Activated CD4-positive, alpha-beta T cell treated with anti-CD3 and anti-CD28 coated beads for 24 hours (primary cell): ENCODE measurements around the gene IP6K3.

Experiments used
- DNase-seq, 2 donors: peaks; one replicate each; pipeline ENCODE4 v3.0.0-alpha.2; 2020; ENCODE audit warnings: low read depth in 2 of 2

Gene IP6K3

DNA sequence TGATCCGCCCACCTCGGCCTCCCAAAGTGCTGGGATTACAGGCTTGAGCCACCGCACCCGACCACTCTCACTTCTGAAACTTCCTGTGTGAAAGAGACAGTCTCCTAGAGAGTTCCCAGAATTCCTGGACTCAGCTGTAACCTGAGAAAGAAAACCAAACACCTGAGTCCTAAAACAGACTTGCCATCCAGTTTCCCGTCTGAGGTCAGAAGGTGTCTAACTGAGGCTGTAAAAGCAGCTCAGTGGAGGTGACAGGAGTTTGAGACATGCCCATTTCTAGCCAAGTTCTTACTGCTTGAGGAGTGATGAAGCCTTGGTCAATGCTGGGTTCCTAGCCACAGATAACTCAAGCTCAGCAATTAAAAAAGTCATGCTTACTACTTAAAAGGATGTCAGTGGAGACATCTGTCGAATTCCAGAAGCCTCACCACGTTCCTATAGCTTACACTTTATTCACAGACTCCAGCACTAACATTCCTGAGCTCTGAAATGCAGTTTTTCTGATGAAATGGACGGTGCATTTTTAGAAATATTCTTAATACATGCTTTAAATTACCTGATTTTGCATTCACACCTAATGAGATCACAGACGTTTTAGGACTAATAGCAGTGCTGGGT is 41.3 kb downstream of the IP6K3 start:
- DNase-seq: no peak

DNA sequence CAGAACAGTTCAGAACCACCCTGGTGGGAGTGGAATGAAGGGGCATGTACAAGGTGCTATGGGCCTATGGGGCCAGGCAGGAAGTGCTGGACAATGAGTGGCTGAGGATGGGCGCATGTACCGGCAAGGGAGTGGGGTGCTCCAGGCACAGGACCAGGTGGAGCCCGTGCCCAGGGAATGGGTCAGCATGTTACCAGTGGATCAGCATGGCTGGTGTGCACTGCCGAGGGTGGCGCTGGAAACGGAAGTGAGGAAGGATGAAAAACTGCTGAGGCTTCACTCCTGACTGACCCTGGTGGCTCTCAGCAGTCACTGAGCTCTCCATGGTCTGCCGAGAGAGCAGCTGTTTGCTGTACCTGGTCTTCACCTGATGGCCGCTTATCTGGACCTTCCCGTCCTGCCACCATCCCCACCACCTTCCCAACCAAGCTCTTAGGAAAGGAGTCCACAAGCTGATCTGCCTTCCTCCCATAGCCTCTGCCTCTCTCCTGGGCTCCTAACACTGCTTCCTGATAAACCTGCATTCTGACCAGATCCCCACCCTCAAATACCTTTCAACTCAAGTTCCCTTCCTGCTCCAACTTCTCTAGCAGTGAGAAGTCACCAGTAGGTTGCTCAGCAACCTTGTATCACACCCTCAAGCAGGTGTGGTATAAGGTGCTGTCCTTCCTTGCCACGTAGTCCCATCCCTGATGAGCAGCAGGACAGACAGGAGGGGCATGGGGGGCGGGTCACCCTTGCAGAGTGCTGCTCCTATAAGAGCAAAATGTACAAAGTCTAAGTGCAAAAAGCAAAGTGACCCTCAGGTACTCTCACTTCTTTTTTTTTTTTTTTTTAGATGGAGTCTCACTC is 42.3 kb downstream of the IP6K3 start:
- DNase-seq: no peak

GRCh38 chr6:33702345-33702977 is 44.2 kb downstream of the IP6K3 start:
- DNase-seq: no peak

DNA sequence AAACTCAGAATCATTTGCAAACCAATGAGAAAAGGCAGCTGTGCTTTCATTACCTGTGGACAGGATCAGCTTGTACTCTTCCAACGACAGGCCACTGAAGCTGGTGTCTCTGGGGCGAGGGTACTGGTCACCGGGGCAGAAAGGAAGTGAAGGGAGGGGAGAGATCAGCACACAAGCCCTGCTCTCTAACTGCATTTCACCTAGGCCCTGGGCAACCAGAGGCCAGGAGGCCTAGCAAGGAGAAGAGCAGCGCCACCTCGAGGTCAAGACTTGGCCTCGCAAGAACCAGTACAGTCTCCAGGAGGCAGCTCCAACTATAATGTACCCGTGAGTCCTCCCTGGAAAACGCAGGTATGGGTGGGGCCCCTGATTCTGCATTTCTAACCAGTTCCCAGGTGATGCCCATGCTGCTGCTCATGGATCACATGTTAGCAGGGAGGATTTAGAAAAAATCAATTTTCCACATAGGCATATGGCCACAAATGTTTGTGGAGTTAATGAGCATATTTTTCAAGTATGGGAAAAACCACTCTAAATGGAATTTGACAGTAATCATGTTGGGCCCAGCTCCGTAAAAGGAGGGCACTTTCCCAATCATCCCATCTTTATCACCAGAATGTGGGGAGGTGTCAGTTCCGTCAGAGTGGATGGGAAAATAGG is 46.2 kb downstream of the IP6K3 start:
- DNase-seq: peak; percentile 56 to 59

DNA sequence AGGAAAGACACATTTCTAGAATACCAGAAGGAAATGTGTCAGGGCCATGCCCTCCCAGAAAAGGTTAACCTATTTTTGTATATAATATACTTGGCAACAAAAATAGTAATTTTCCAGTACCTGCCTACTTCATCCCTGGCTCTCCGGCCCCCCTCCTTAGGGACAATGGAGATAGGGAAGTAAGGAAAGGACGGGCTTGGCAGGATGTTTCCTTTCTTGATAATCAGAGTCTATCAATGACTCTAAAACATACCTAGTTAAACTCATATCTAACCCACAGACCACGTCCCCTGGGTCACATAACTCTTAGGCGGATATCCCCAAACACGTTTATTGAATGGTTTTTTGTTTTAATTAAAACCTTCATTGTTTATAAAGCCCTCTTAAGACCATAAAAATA is 47.0 kb downstream of the IP6K3 start:
- DNase-seq: no peak

- no peak for DNase-seq
These were observed 47.6 kb downstream of the IP6K3 start for GRCh38 chr6:33699131-33699530.

DNA sequence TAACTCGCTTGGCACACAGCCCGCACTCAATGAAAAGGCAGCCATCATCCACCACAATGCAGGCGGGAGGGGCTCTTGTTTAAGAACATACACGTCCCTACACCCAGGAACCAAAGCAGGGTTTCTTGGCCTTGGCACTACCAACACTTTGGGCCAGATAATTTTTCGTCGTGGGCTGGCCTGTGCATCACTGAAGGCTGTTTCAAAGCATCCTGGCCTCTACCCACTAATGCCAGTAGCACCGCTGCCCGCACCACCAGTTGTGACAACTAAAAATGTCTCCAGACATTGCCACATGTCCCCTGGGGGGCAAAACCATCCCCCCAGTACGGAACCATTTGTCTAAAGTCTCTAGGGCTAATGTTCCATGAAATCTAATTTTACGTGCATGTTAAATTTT is 48.2 kb downstream of the IP6K3 start:
- DNase-seq: no peak

DNA sequence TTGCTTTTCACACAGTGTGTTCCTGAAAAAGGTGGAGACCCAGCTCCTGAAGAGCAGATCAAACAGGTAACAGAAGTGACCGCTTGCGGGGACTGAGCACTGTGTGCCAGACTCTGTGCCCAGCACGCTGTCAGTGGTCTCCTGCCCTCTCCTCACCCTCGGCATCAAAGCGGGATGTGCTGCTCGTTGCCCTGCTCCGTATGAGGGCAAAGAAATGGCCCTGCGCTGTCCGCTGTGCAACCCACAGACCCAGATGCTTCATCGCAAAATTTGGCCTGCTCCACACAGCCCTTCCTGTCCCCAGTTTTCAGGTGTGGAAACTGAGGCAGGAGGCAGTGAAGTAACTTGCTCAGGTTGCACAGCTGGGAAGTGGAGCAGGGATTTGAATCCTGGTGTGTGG is 48.9 kb downstream of the IP6K3 start:
- DNase-seq: no peak

DNA sequence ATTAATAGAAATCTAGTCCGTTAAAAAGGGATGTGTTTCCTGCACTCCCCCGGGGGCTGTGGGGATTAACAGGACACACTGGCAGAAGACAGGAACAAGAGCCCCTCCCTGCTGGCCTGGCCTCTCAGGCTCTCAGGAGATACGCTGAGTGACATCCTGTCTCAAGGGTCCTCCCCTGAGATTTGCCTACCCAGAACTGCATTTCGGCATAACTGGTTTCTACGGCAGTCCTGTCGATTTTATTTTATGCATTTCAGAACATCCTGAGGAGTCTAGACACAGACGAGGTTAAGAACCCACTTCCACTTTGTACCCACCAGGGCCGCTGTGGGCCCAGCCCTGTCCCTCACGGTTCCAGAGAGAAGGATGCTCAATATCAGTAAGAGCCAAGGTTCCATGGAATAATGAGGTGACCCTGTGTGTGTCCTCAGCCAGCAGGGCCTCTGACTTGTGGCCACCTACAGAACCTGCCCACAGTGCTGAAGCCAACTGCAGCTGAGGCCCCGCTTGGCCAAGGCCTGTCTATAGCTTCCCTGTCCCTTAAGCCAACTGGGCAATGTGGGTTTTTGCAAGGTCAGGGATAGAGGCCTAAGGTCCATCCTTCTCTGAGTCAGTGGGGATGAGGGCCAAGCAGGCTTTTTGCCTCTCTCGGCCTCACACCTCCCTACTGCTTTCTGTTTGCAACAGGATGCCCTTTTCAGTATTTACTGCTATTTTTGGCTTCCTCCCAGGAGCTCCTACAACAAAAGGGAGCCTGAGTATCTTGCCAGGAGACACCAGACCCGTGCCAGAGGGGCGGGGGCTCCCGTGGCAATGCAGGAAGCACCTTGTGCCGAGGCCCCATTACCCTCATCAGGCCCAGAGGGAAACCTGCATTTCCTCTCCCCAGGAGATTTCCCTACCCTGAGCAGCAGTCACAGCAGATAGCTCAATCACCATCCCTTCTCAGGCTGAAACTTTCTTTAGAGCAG is 49.9 kb downstream of the IP6K3 start:
- no peak for DNase-seq

GRCh38 chr6:33696076-33696475 is 50.6 kb downstream of the IP6K3 start:
- DNase-seq: no peak

GRCh38 chr6:33695451-33695887 is 51.2 kb downstream of the IP6K3 start:
- DNase-seq: no peak

GRCh38 chr6:33694977-33695376 is 51.7 kb downstream of the IP6K3 start:
- DNase-seq: no peak

- DNase-seq: peak; percentile 44 to 59
These were observed 52.2 kb downstream of the IP6K3 start for GRCh38 chr6:33694401-33694931.

DNA sequence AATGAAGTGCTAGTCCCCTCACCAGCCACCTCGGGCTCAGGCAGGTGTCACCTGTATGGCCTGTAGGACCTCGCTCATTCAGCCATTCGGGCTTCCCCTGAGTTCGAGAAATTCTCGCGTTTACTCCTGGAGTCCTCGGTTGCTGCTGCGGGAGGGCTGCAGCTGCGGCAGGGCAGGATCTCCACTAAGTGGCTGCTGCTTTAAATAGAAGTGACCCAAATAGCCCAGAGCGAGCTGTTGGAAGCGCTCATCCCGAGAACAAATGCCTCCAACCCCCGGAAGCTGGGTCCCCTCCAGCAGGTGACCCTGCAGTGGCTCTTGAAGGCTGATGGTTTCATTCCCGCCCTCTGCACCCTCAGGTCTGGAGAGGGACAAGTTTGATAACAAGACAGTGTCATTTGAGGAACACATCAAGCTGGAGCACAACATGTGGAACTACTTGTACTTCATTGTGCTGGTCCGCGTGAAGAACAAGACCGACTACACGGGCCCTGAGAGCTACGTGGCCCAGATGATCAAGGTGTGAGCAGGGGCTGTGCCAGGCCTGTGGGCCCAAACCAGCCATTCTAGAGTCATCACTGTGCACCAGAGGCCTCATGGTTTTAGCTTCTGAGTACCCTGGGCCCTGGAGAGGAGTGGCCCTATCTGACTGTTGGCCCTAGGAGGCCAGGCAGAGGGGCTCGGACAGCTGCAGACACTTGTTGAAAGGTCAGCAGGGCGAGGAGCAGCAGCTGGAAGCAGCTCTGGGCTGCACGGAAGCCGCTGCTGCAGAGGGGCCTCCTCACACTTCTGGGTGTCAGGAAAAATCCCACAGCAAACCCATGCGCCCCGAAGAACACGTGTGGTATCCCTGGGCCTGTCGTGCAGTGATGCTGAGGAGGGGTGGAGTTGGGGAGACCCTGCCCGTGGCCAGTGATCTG is 53.3 kb downstream of the IP6K3 start:
- no peak for DNase-seq

- peak in 1 of 2 donors; percentile 47 for DNase-seq
These were observed 53.9 kb downstream of the IP6K3 start for GRCh38 chr6:33692760-33693158.

- DNase-seq: no peak
These were observed 54.5 kb downstream of the IP6K3 start for GRCh38 chr6:33692078-33692759.

DNA sequence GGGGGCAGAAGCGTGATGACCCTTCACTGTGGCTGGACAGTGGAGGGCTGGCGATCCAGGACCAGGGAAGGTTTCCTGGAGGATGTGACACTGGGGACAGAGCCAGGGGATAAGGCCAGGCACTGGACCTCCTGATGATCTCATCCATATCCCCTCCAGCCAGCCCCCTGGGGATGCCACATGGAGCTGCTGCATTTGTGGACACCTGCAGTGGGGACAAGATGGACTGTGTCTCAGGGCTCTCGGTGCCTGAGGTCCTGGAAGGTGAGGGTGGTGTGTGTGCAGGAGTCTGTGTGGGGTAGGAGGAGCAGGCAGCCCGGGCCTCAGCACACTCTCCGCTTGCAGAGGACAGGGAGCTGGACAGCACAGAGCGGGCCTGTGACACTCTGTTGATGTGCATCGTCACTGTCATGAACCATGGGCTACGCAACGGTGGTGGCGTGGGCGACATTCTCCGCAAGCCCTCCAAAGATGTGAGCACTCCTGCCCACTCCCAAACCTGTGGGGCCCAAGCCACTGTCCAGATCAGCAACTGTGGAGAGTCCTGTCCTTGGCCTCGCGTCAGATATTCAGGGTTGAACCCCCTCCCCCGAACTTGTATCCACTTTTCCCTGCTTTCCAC is 55.1 kb downstream of the IP6K3 start:
- DNase-seq: no peak

- DNase-seq: no peak
These were observed 55.9 kb downstream of the IP6K3 start for GRCh38 chr6:33690766-33691165.

- no peak for DNase-seq
These were observed 56.8 kb downstream of the IP6K3 start for GRCh38 chr6:33689879-33690278.
